Measurements from ENCODE around the gene OTOF. TPM values are rescaled to one million over a fixed set of nuclear protein-coding genes. Genes with fewer than 3 reads are reported as not detected.

The OTOF gene
- total and polyA plus RNA-seq, 2 of the 4 experiments (the other 2 are of a cell fraction), result 0.03 TPM; not detected in 1

DNA sequence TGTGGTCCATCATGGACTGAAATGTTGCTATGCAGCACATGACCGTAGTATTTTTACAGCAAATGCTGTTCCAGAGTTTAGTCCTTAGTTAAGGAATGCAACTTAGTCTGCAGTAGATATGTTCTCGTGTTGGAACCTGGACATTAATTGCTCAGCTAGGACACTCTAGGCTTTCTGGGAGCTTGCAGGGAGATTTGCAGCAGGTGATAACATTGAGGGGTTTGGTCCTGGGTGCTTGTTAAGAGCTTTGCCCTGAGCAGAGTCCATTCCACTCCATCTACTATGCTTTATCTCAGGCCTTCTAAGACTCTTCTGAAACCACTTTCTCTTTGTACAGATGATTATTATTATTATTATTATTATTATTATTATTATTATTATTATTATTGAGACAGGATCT, 49.1 kb downstream of the OTOF start:
- dilution Hi-C loops (cut with HindIII; ENCODE audit: low sequenced_read_pairs, unreplicated experiment) (no loop called here), in situ Hi-C loops (cut with MboI; ENCODE audit: low sequenced_read_pairs) (no loop called here)
- H3K56ac ChIP-seq (ENCODE audit: extremely low read depth, insufficient read depth, low read length), result no peak overlapping the region

More for the DNA sequence above, 49.1 kb downstream of the OTOF start:
- H3K4me2 ChIP-seq (ENCODE audit: low read depth, low read length), result no peak overlapping the region
- no peak overlapping the region for H2AFZ ChIP-seq (replicated peaks; ENCODE audit: low read length, poor library complexity)
- H3K23ac ChIP-seq (ENCODE audit: low read depth, low read length), result no peak overlapping the region
- no peak overlapping the region for H3K4me3 ChIP-seq (ENCODE audit: insufficient read depth, low read depth, low read length)
- WGBS, 2 experiments (ENCODE audit: extremely low coverage in 2 of 2, insufficient read length in 1 of 2), result 100% methylated on average over 1 of the region's 2 CpGs; no CpG with 5 or more reads in 1 of the 2 experiments
- no peak overlapping the region for H3K9ac ChIP-seq (ENCODE audit: low read depth, low read length)
- POLR2A ChIA-PET (ENCODE audit: unreplicated experiment), result no interaction called here
- H3K4me1 ChIP-seq (ENCODE audit: control insufficient read depth, insufficient read depth, low read length), result no peaks in the 10 kb centered on the region
- no peaks in the 10 kb centered on the region for H3K79me1 ChIP-seq (ENCODE audit: low read depth in 1 of 2, low read length in 2 of 2)
- H3K27ac ChIP-seq (ENCODE audit: insufficient read depth, low read length), result no peak overlapping the region
- no peaks in the 10 kb centered on the region for H3K9me3 ChIP-seq (ENCODE audit: control insufficient read depth, insufficient read depth, low read length)
- no peak overlapping the region for H3K4ac ChIP-seq (ENCODE audit: low read depth, low read length)
- no peaks in the 10 kb centered on the region for H3K9me1 ChIP-seq (ENCODE audit: insufficient read depth, low read length)
- BruUV-seq (replicated peaks), result no TSS peak
- H2BK20ac ChIP-seq (ENCODE audit: low read depth, low read length), result no peak overlapping the region
- H2BK5ac ChIP-seq (ENCODE audit: low read depth, low read length, poor library complexity, severe bottlenecking), result no peak overlapping the region
- CTCF ChIA-PET, result no interaction called here
- H2AK5ac ChIP-seq (ENCODE audit: low read depth, low read length), result no peak overlapping the region
- no peak overlapping the region for H2BK15ac ChIP-seq (ENCODE audit: low read depth, low read length)
- H4K91ac ChIP-seq (ENCODE audit: insufficient read depth, low read depth, low read length), result no peak overlapping the region
- H2BK120ac ChIP-seq (ENCODE audit: low read depth, low read length), result no peak overlapping the region
- no peak overlapping the region for H3K18ac ChIP-seq (ENCODE audit: low read depth, low read length)
- no peak overlapping the region for H3K14ac ChIP-seq (replicated peaks; ENCODE audit: low read depth, low read length)
- H4K20me1 ChIP-seq (ENCODE audit: insufficient read depth, low read length), result no peaks in the 10 kb centered on the region
- no peak overlapping the region for H4K5ac ChIP-seq (ENCODE audit: low read depth, low read length)
- intact Hi-C loops (cut with micrococcal nuclease), result no loop called here
- no peaks in the 10 kb centered on the region for H3K36me3 ChIP-seq (ENCODE audit: control insufficient read depth, insufficient read depth, low read length)
- H3K27me3 ChIP-seq (ENCODE audit: control insufficient read depth, insufficient read depth, low read length), result peaks cover 20% of the 10 kb centered on the region
- no peak overlapping the region for H2AK9ac ChIP-seq (replicated peaks; ENCODE audit: low read depth, low read length, poor library complexity)
- H4K8ac ChIP-seq (ENCODE audit: low read depth in 2 of 2, low read length in 2 of 2), result no peak overlapping the region
- DNase-seq (no peak), ATAC-seq (ENCODE audit: low read depth) (no peak)
- TF ChIP-seq RAD21 (IDR thresholded peaks at IDR 0.05; ENCODE audit: low read length), result no peak
- no peak for TF ChIP-seq MAFK (IDR thresholded peaks at IDR 0.05; ENCODE audit: low read depth, low read length)
- TF ChIP-seq CTCF (conservative IDR thresholded peaks at IDR 0.05; ENCODE audit: low read depth, low read length), result no peak
- no peak for TF ChIP-seq NFE2L2 (IDR thresholded peaks at IDR 0.05; ENCODE audit: low read depth, low read length)
- no peak for TF ChIP-seq SMC3 (IDR thresholded peaks at IDR 0.05; ENCODE audit: low read depth, low read length)
- no peak for TF ChIP-seq BHLHE40 (IDR thresholded peaks at IDR 0.05; ENCODE audit: low read depth, low read length)
- TF ChIP-seq, protein P1, sequence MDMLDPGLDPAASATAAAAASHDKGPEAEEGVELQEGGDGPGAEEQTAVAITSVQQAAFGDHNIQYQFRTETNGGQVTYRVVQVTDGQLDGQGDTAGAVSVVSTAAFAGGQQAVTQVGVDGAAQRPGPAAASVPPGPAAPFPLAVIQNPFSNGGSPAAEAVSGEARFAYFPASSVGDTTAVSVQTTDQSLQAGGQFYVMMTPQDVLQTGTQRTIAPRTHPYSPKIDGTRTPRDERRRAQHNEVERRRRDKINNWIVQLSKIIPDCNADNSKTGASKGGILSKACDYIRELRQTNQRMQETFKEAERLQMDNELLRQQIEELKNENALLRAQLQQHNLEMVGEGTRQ (IDR thresholded peaks at IDR 0.05; ENCODE audit: low read depth, low read length), result no peak
- no peak for TF ChIP-seq CEBPB (IDR thresholded peaks at IDR 0.05; ENCODE audit: low read depth, low read length)
- TF ChIP-seq CHD1 (IDR thresholded peaks at IDR 0.05; ENCODE audit: low read depth, low read length), result no peak
- no peak for TF ChIP-seq MAZ (IDR thresholded peaks at IDR 0.05; ENCODE audit: borderline replicate concordance, low read depth, low read length)
- no peak for TF ChIP-seq ELK1 (IDR thresholded peaks at IDR 0.05; ENCODE audit: borderline replicate concordance, low read depth, low read length)
- TF ChIP-seq FOS (IDR thresholded peaks at IDR 0.05; ENCODE audit: low read depth, low read length), result no peak
- TF ChIP-seq MXI1 (IDR thresholded peaks at IDR 0.05; ENCODE audit: borderline replicate concordance, low read depth, low read length), result no peak
- TF ChIP-seq RCOR1 (IDR thresholded peaks at IDR 0.05; ENCODE audit: insufficient replicate concordance, low read length), result no peak
- no peak for TF ChIP-seq POLR2A (IDR thresholded peaks at IDR 0.05; ENCODE audit: low read depth, low read length)
- TF ChIP-seq RFX5 (IDR thresholded peaks at IDR 0.05; ENCODE audit: low read depth, low read length), result no peak
